WERI-Rb-1 (cell line): ENCODE measurements around the gene DBH.

ENCODE experiments used
- DNase-seq: peaks from one replicate; pipeline ENCODE4 v3.0.0-alpha.2; 2020
- H3K27ac ChIP-seq: fragments of 250-450 bp; sonication (Bioruptor Pico); 2 replicates; pipeline ENCODE4 v1.5.1; 2020; ENCODE audit warnings: mild to moderate bottlenecking, moderate library complexity
- H3K27me3 ChIP-seq: fragments of 250-450 bp; sonication (Bioruptor Pico); 2 replicates; pipeline ENCODE4 v1.5.1; 2021; ENCODE audit warnings: mild to moderate bottlenecking, low read depth, moderate library complexity; ENCODE audit not compliant: insufficient read depth, severe bottlenecking
- H3K36me3 ChIP-seq: fragments of 250-450 bp; sonication (Bioruptor Pico); 2 replicates; pipeline ENCODE4 v1.5.1; 2020; ENCODE audit warnings: mild to moderate bottlenecking, moderate library complexity
- H3K4me3 ChIP-seq: 2 replicates; pipeline ENCODE4 v1.5.1; 2011; ENCODE audit warnings: low read depth, mild to moderate bottlenecking, control low read depth, low read length
- H3K9me3 ChIP-seq: fragments of 250-450 bp; sonication (Bioruptor Pico); 2 replicates; pipeline ENCODE4 v1.5.1; 2021; ENCODE audit warnings: mild to moderate bottlenecking, moderate library complexity; ENCODE audit not compliant: severe bottlenecking
- TF ChIP-seq, protein P1 (sequence below): IDR thresholded peaks from 2 replicates; pipeline ENCODE4 v1.5.1; 2011; ENCODE audit warnings: low read depth, mild to moderate bottlenecking, control low read depth, inconsistent platforms, low read length

DBH gene

DNA sequence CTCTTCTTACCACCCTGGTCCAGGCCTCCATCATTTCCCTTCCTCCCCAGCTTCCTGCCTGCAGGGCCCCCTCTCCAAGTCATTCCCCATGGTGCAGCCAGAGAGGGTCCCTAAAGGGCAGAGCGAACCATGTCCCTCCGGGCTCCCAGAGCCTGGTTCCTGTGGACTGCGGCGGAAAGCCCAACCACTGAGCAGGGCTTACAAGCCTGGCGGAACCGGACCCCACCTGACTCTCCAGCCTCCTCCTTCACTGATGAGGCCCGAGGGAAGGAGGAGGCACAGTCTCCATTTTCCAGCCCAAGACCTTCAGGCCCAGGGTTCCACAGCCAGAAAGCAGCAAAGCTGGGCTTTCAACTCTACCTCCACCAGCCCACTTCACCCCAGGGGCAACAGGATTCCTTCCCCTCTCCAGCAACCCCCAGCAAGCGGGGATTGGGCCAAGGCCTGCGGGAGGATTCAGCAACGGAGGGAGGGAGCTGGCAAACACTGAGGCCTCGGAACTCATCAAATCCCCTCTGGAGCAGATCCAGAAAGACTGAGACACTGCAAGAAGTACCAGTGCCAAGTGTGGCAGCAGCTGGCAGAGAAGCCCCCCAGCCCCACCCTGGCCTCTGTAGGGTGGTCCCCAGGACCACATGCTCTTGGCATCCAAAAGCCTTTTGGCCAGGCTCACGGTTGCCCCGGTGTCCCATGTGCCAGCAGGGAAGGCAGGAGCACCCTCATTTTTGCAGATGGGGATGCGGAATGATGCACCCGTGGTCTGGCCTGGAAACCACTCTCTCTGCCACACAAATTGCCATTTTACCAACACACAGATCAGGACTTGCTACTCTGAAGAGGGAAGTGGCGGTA, 30.1 kb upstream of the DBH start:
- no peak overlapping the region for H3K27ac ChIP-seq
- no peaks in the 10 kb centered on the region for H3K27me3 ChIP-seq
- peaks cover 8% of the 10 kb centered on the region for H3K36me3 ChIP-seq
- DNase-seq, result no peak
- TF ChIP-seq, protein P1, sequence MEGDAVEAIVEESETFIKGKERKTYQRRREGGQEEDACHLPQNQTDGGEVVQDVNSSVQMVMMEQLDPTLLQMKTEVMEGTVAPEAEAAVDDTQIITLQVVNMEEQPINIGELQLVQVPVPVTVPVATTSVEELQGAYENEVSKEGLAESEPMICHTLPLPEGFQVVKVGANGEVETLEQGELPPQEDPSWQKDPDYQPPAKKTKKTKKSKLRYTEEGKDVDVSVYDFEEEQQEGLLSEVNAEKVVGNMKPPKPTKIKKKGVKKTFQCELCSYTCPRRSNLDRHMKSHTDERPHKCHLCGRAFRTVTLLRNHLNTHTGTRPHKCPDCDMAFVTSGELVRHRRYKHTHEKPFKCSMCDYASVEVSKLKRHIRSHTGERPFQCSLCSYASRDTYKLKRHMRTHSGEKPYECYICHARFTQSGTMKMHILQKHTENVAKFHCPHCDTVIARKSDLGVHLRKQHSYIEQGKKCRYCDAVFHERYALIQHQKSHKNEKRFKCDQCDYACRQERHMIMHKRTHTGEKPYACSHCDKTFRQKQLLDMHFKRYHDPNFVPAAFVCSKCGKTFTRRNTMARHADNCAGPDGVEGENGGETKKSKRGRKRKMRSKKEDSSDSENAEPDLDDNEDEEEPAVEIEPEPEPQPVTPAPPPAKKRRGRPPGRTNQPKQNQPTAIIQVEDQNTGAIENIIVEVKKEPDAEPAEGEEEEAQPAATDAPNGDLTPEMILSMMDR, result no peak
- H3K9me3 ChIP-seq, result no peaks in the 10 kb centered on the region
- no peak overlapping the region for H3K4me3 ChIP-seq

DNA sequence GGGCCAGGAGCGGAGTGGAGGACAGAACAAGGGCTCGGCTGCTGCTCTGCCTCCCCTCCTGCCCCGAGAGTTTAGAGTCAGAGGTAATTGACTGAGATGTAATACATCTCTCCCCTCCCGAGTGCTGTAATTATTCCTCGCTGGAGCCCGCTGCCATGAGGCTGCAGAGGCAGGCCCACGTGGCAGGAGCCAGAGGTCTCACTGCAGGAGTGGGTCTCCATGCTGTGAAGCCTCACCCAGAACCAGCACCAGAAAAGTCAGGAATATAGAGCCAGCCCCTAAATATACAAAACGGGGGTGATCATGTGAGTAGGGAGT, 29.5 kb upstream of the DBH start:
- Histone ChIP-seq H3K27ac (no peak overlapping the region), H3K4me3 (no peak overlapping the region), H3K9me3 (no peaks in the 10 kb centered on the region), H3K36me3 (peaks cover 8% of the 10 kb centered on the region), H3K27me3 (no peaks in the 10 kb centered on the region)
- DNase-seq, result no peak
- TF ChIP-seq, protein P1, result no peak

DNA sequence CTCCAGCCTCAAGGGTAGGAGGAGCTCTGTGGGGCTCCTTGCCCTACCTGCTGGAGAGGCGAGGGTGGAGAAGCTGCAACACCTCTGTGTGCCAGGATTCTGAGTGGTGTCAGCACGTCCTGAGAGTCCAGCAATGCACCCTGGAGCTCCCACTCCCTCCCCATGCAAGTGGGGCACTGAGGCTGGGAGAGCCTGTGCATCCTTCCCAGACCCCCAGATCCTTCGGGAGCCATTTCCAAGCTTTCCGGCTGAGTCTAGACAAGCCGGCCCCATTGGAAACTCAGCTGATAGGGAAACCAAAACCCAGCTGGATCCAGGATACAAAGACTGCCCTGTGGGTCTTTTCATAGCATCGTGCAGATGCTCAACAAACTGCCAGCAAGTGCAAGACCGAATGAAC, 28.8 kb upstream of the DBH start:
- no peak overlapping the region for H3K27ac ChIP-seq
- no peak overlapping the region for H3K4me3 ChIP-seq
- DNase-seq, result no peak
- peaks cover 8% of the 10 kb centered on the region for H3K36me3 ChIP-seq
- H3K9me3 ChIP-seq, result no peaks in the 10 kb centered on the region
- TF ChIP-seq, protein P1, result no peak
- no peaks in the 10 kb centered on the region for H3K27me3 ChIP-seq

DNA sequence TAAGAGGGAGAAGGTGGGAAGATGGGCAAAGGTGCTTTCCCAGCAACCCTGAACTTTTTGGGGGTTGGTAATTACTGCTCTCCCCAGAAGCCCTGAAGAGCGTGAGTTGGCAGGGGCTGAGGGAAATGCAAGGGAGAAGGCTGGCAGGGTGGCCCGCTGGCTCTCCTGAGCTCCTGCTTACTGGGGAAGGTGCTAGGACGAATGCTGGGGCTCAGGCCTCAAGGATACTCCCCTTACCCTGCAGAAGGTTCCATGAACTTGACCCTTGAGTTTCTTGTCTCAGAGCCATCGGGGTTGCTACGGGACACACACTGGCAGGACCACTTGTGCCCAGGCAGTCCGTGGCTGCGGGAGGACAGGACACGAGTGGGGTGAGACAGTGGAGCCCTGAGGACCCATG, 28.2 kb upstream of the DBH start:
- Histone ChIP-seq H3K36me3 (peaks cover 8% of the 10 kb centered on the region), H3K9me3 (no peaks in the 10 kb centered on the region), H3K4me3 (no peak overlapping the region), H3K27ac (no peak overlapping the region), H3K27me3 (no peaks in the 10 kb centered on the region)
- DNase-seq, result no peak
- TF ChIP-seq, protein P1, result no peak

DNA sequence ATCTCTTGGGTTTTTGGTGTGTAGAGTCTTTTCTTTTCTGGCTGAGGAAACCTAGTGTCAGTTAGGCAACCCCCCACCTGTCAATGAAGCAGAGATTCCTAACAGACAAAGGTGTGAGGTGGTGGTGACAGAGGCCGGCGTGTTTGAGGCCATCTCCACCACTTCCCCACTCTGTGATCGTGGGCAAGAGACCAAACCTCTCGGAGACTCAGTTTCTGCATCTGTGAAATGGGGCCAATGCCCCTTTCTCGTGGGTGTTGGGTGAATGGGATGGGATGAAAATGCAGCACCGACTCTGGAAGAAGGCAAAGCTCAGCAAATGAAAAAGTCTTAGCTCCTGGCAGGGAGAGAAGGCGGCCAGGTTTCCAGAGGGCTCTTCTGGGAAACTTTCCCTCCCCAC, 27.8 kb upstream of the DBH start:
- peak overlapping the region; percentile 50 for H3K4me3 ChIP-seq
- H3K27me3 ChIP-seq, result no peaks in the 10 kb centered on the region
- TF ChIP-seq, protein P1, result no peak
- H3K27ac ChIP-seq, result no peak overlapping the region
- H3K36me3 ChIP-seq, result peaks cover 8% of the 10 kb centered on the region
- no peaks in the 10 kb centered on the region for H3K9me3 ChIP-seq
- no peak for DNase-seq

DNA sequence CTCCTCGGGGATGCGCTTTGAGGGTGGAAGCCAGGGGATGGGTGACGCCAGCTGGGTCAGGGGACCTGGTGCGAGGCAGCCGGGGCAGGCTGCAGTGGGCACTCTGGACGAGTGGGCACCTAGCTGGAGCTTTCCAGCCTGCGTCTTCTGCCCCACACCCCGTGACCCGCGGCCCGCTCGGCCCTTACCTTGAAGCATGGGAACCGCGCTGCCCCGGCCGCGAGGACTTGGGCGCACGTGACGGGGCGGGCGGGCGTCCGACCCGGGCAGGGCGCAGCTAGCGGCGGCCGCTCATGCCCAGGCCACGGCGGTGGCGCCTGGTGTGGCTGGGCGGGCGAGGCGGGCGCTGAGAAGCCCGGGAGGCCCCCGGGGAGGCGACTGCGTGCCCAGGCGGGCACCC, 27.3 kb upstream of the DBH start:
- Histone ChIP-seq H3K36me3 (peaks cover 8% of the 10 kb centered on the region), H3K9me3 (no peaks in the 10 kb centered on the region), H3K27me3 (no peaks in the 10 kb centered on the region), H3K4me3 (peak overlapping the region; percentile 50), H3K27ac (no peak overlapping the region)
- TF ChIP-seq, protein P1, result no peak
- DNase-seq, result no peak
